HFFc6 (cell line): Measurements from ENCODE around the gene DESI2. TPM values are rescaled to one million over a fixed set of nuclear protein-coding genes. Genes with fewer than 3 reads are reported as not detected.

Source experiments
- DNase-seq: peaks from one replicate; pipeline ENCODE4 v3.0.0-alpha.2; 2018
- H3K27ac Mint-ChIP-seq: 2 replicates; pipeline ENCODE4 v1.8.0; 2020; ENCODE audit warnings: mild to moderate bottlenecking, mixed read lengths
- H3K27me3 Mint-ChIP-seq: 2 replicates; pipeline ENCODE4 v1.8.0; 2021; ENCODE audit warnings: mild to moderate bottlenecking, moderate library complexity, mixed read lengths; ENCODE audit not compliant: insufficient read depth
- H3K36me3 Mint-ChIP-seq: 2 replicates; pipeline ENCODE4 v1.8.0; 2021; ENCODE audit warnings: low read depth, mixed read lengths
- H3K4me1 Mint-ChIP-seq: 2 replicates; pipeline ENCODE4 v1.8.0; 2020; ENCODE audit warnings: low read depth, mixed read lengths
- H3K4me3 Mint-ChIP-seq: 2 replicates; pipeline ENCODE4 v1.8.0; 2020; ENCODE audit warnings: mild to moderate bottlenecking, moderate library complexity, mixed read lengths
- H3K9me3 Mint-ChIP-seq: 2 replicates; pipeline ENCODE4 v1.8.0; 2020; ENCODE audit warnings: mild to moderate bottlenecking, mixed read lengths
- total RNA-seq, 6 experiments: library from RNA; stranded (reverse); fragmentation: NEBNext Ultra II Directional; extraction: Animal tissue kit (Norgen Biotek cat#: 25700); gene quantifications; 2 replicates in 1 of 6; 3 replicates in 5 of 6; pipeline ENCODE4 v1.2.3, GENCODE V29; 2021
- TF ChIP-seq, protein P1 (sequence below): fragments of 200-600 bp; sonication (generic); IDR thresholded peaks from 2 replicates; pipeline ENCODE4 v1.5.0; 2021; ENCODE audit warnings: antibody characterized with exemption, mild to moderate bottlenecking

DESI2 gene
- total RNA-seq, 6 experiments from 2014 or later: 23.5 to 32.3 (median 28.0) TPM

DNA sequence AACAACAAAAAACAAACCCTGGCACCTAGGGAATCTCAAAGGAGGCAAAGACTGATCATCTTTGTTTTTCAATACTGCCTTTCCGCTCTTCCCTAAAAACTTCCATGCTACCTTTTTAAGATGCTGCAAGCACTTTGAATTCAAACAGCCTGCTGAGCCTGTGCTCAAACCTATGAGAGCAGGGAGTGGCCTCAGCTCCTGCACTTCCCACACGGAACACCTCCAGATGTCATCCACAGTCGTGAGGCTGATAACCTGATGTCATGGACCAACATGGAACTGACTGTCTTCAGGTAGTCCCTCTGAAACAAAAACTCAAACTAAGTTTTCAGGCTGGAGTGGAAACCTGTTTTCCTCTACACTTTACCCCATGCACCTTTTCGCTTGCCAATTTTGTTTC is 46.8 kb downstream of the DESI2 start:
- Mint-ChIP-seq H3K27ac (no peak overlapping the region), H3K36me3 (peaks cover 40% of the 10 kb centered on the region), H3K27me3 (no peaks in the 10 kb centered on the region), H3K4me3 (no peak overlapping the region), H3K4me1 (no peaks in the 10 kb centered on the region), H3K9me3 (no peaks in the 10 kb centered on the region)
- TF ChIP-seq, protein P1, sequence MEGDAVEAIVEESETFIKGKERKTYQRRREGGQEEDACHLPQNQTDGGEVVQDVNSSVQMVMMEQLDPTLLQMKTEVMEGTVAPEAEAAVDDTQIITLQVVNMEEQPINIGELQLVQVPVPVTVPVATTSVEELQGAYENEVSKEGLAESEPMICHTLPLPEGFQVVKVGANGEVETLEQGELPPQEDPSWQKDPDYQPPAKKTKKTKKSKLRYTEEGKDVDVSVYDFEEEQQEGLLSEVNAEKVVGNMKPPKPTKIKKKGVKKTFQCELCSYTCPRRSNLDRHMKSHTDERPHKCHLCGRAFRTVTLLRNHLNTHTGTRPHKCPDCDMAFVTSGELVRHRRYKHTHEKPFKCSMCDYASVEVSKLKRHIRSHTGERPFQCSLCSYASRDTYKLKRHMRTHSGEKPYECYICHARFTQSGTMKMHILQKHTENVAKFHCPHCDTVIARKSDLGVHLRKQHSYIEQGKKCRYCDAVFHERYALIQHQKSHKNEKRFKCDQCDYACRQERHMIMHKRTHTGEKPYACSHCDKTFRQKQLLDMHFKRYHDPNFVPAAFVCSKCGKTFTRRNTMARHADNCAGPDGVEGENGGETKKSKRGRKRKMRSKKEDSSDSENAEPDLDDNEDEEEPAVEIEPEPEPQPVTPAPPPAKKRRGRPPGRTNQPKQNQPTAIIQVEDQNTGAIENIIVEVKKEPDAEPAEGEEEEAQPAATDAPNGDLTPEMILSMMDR: no peak
- no peak for DNase-seq

DNA sequence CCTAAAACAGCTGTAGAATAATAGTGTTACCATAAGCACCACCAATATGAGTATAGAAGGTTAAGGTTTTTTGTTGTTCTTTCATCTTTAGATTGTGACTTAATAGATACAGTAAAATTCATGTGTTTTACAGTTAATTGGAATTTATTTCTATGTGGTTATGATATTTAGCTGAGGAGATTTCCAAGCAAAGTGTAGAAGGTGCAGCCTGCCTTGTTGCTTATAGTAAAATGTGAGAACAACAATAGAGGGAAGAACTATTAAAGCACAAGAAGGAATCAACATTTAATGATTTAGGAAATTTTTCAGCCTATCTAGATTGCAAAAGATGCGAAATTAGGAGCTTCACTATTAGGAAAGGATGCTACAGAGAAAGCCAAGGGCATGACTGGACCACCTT is 47.9 kb downstream of the DESI2 start:
- TF ChIP-seq, protein P1: no peak
- DNase-seq: no peak
- Mint-ChIP-seq H3K9me3 (no peaks in the 10 kb centered on the region), H3K27me3 (no peaks in the 10 kb centered on the region), H3K36me3 (peaks cover 40% of the 10 kb centered on the region), H3K4me3 (no peak overlapping the region), H3K27ac (no peak overlapping the region), H3K4me1 (no peaks in the 10 kb centered on the region)

DNA sequence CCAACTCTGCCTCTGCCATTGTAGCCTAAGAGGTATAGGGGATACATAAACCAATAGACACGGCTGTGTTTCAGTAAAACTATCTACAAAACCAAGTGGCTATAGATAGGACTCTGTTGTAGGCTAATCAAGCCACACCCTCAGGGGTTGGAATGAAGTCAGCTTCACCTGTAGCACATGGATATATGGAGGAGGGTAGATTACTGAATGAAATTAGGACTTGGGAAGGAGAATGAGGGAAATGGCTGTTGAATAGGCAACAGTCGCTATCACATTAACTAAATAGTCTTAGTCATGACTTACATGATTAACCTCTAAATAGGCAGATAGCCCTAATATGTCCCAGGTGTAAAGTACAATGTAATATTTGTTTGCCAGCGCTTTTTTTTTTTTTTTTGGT is 49.7 kb downstream of the DESI2 start:
- Mint-ChIP-seq H3K4me3 (no peak overlapping the region), H3K27ac (no peak overlapping the region), H3K4me1 (no peaks in the 10 kb centered on the region), H3K27me3 (no peaks in the 10 kb centered on the region), H3K36me3 (peaks cover 33% of the 10 kb centered on the region), H3K9me3 (no peaks in the 10 kb centered on the region)
- TF ChIP-seq, protein P1: no peak
- DNase-seq: no peak

DNA sequence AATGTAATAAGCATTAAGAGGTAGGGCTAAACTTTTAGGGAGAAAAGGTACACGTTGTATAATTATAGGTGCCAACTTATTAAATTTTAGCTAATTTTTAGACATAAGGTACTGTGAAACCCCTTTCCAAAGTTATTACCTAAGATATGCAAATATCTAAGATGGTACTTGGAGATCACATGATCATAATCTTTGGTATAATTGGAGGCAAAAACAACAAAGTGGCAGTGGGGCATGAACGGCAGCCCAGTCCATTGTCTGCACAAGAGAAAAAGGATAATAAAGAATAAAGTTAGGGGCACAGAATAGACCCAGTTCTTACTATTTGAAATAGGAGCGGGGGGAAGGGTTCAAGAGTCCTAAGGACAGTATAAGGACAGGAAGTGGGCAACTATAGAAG is 51.2 kb downstream of the DESI2 start:
- Mint-ChIP-seq H3K27ac (no peak overlapping the region), H3K4me3 (no peak overlapping the region), H3K36me3 (peaks cover 26% of the 10 kb centered on the region), H3K4me1 (no peaks in the 10 kb centered on the region), H3K27me3 (no peaks in the 10 kb centered on the region), H3K9me3 (no peaks in the 10 kb centered on the region)
- DNase-seq: no peak
- TF ChIP-seq, protein P1: no peak

DNA sequence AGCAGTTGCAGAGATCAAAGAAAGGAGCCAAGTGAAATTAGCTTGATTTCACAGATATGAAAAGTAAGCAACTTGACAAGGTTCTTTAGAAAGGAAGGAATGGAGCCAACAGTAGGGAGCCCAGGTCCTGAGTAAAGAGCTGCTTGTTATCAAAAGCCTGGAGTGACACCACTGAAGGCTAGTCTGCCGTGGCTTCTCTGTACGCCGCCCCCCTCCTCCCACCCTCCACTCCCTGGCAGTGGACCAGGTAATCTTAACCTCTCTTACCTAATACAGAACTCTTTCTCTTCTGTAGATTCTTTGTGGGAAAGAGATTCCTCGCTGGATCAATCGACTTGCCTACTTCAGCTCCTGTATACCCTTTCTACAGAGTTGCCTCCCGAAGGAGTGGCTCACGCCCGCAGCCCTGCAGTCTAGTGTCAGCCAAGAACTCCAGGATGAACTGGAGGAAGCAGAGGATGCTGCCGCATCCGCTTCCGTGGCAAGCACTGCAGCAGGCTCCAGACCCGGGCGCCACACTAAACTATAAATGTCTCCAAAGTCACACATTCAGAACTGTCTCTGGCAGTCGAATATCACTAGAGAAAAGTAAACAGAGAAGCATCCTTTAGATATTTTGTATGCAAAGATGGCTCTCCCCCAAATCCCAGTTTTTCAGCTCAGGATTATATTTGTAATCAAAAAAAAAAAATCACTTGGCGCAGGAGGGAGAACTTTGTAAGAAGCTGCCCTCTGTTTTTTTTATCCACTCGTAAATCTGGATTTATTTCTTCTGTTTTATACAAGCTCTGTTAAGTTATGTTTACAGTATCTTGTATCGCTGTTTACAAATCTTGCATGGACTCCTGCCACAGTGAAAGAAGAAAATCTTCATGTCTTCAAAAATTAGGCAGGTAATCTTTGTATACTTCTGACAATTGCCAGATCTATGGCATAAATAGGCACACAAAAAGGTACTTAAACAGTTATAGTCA is 52.6 kb downstream of the DESI2 start:
- Mint-ChIP-seq H3K9me3 (no peaks in the 10 kb centered on the region), H3K27ac (no peak overlapping the region), H3K4me3 (no peak overlapping the region), H3K36me3 (peaks cover 14% of the 10 kb centered on the region), H3K27me3 (no peaks in the 10 kb centered on the region), H3K4me1 (no peaks in the 10 kb centered on the region)
- no peak for DNase-seq
- TF ChIP-seq, protein P1: no peak
